Caki2 (cell line): ENCODE measurements around the gene DBNL. TPM values are rescaled to one million over a fixed set of nuclear protein-coding genes. Genes with fewer than 3 reads are reported as not detected.

ENCODE experiments used
- DNase-seq: peaks from one replicate; pipeline ENCODE4 v3.0.0-alpha.2; 2015; ENCODE audit warnings: low read depth
- in situ Hi-C: cut with HindIII; loops from 2 replicates; pipeline ENCODE4 v1.10.0; 2016; ENCODE audit warnings: low sequenced_read_pairs, low pct_unique_long_range_greater_than_20kb, mixed read lengths
- total RNA-seq: library from RNA; depleted of rRNA; stranded (reverse); fragments of >200 nt; shearing (Covaris generic); gene quantifications from 2 replicates; pipeline ENCODE4 v1.2.3, GENCODE V29; 2014; ENCODE audit warnings: low replicate concordance

DBNL gene
- total RNA-seq, 1 experiment from 2014 or later = 137 TPM

GRCh38 chr7:44072364-44073231, 28.1 kb downstream of the DBNL start:
- DNase-seq = peak; percentile 68

GRCh38 chr7:44073664-44074348, 29.3 kb downstream of the DBNL start:
- in situ Hi-C loops = no loop called here
- DNase-seq = no peak

More at GRCh38 chr7:44072364-44073231, 28.1 kb downstream of the DBNL start:
- in situ Hi-C loops = no loop called here

- in situ Hi-C loops = no loop called here
- no peak for DNase-seq
These were observed 29.8 kb downstream of the DBNL start for GRCh38 chr7:44074349-44074695.

- in situ Hi-C loops = no loop called here
These were observed 31.0 kb downstream of the DBNL start for GRCh38 chr7:44075296-44076075.

GRCh38 chr7:44076101-44076895, 31.8 kb downstream of the DBNL start:
- no peak for DNase-seq
- in situ Hi-C loops = no loop called here

More at GRCh38 chr7:44075296-44076075, 31.0 kb downstream of the DBNL start:
- peak; percentile 40 for DNase-seq

- in situ Hi-C loops = no loop called here
- DNase-seq = no peak
These were observed 32.6 kb downstream of the DBNL start for GRCh38 chr7:44077061-44077460.

DNA sequence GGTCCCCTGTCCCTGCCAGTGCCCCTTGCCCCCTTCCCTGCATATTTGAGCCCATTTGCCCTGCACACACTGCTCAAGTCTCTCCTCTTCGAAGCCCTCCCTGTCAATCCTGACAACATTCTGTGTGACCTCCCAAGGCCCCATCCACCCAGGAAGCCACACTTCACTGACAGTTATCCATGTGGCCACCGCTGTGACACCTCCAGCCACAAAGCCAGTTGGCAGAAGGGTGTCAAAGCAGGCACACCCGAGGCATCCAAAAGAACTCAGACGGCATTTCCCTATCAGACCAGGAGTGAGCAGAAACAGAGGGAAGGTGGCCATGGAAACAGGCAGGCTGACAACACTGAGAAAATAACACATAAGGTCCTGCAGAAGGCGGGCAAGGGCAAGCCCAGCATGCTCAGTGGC, 33.2 kb downstream of the DBNL start:
- in situ Hi-C loops = no loop called here

GRCh38 chr7:44078521-44078920, 34.0 kb downstream of the DBNL start:
- DNase-seq = peak; percentile 83
- in situ Hi-C loops = no loop called here

More for the DNA sequence above, 33.2 kb downstream of the DBNL start:
- peak; percentile 34 for DNase-seq

- DNase-seq = no peak
- in situ Hi-C loops = no loop called here
These were observed 35.0 kb downstream of the DBNL start for GRCh38 chr7:44079331-44080021.

DNA sequence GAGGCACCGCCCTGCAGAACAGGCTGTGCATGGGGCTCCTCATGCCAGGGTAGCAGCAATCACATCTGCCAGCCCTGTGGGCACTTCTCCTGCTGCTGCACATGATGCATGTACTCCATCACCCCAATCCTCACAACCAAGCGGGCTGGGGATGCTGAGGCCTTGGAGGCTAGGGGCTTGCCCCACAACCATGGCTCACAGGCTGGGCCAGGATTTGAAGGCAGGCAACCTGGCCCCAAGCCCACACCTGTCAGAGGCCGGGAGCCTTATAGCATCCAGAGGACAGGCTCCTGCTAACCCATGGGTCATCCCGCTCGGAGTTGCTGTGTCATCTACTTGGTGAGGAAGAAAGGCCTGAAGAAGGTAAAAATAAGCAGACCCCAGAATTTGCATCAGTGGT, 35.6 kb downstream of the DBNL start:
- in situ Hi-C loops = no loop called here
- no peak for DNase-seq

GRCh38 chr7:44080686-44081265, 36.3 kb downstream of the DBNL start:
- DNase-seq = no peak
- in situ Hi-C loops = no loop called here

- in situ Hi-C loops = no loop called here
- DNase-seq = no peak
These were observed 36.8 kb downstream of the DBNL start for GRCh38 chr7:44081266-44081748.

DNA sequence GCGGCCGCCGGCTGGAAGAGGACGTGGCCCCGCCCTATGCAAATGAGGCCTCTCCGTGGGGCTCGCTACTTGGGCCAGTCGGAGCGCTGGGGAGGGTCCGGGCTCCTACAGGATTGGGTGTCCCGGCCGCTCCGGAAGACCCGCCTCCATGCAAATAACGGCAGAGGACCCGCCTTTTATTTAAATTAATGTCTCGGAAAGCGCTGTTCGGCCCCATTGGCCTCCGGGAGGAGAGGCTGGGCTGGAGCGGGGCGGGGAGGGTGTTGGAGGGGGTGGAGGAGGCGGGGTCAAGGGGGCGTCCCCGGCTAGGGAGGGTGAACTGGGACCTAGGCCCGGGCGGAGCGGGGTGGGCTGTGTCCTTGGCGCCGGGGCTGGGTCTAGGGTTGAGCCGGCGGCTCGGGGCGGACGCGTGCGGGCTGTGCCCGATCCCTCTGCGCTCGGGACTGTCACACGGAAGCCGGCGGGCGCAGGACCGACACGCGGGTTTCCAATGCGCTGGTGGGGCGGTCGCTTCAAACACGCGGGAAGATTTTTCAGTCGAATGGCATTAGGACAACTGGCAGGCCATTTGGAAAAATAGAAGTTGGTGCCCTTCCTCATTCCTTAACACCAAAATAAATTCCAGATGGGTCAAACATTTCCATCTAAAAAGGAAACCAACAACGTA, 38.2 kb downstream of the DBNL start:
- in situ Hi-C loops = no loop called here

DNA sequence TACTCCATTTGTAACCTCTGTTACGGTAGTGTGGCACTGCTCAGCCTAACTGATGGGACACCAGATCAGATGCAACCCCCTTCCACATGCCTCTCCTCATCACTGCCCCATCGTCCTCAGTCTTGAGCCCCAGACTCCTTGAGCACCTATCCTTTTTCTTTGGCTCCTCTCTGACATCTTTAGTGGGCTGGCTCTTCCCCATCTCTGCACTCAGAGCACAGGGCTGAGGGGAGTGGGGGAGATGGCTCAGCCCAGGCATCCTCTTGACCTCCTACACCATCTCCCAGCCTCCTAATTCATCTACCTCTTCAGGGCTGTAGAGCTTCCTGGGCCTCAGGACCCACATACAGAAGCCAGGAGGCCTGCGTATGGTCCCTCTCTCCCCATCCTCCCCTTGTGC, 39.3 kb downstream of the DBNL start:
- in situ Hi-C loops = no loop called here
- DNase-seq = no peak

More for the DNA sequence above, 38.2 kb downstream of the DBNL start:
- peak; percentile 99 for DNase-seq

GRCh38 chr7:44084701-44085100, 40.2 kb downstream of the DBNL start:
- in situ Hi-C loops = no loop called here
- no peak for DNase-seq

DNA sequence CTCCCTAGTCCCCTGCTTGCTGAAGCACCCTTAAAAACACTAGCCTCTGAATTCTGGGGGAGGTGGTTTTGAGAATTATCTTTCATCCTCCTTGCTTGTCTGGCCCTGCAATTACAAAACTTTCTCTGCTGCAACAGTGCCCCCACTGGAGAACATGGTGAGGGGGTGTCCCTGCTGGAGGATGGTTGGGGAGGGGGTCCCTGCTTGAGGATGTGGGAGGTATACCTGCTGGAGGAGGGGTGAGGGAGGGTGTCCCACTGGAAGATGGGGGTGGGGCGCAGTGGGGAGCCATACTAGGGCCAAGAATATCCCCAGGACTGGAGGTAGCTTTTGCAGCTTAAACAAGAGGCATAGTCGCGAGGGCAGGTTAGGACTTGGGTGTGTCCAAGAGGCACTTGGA, 41.0 kb downstream of the DBNL start:
- in situ Hi-C loops = no loop called here
- no peak for DNase-seq

GRCh38 chr7:44086627-44087026, 42.1 kb downstream of the DBNL start:
- DNase-seq = no peak
- in situ Hi-C loops = no loop called here
